CD14-positive monocyte (primary cell): ENCODE data around the gene TGM4. TPM values are rescaled to one million over a fixed set of nuclear protein-coding genes. Genes with fewer than 3 reads are reported as not detected.

Source experiments
- DNase-seq, 3 donors: peaks; one replicate each; pipeline ENCODE4 v3.0.0-alpha.2; 2011 to 2022
- H2AFZ ChIP-seq: 2 replicates; pipeline ENCODE4 v1.6.0; 2012; ENCODE audit warnings: mild to moderate bottlenecking, low read depth, low read length, inconsistent platforms; ENCODE audit not compliant: insufficient read depth, poor library complexity, severe bottlenecking
- H3K27ac ChIP-seq, 2 donors: 1 replicate in 1 of 2; 2 replicates in 1 of 2; pipeline ENCODE4 v1.5.1; 2012 to 2013; ENCODE audit warnings: low read length in 2 of 2, control low read depth in 1 of 2, inconsistent platforms in 1 of 2, low read depth in 1 of 2, mild to moderate bottlenecking in 1 of 2
- H3K27me3 ChIP-seq, 2 donors: one replicate each; pipeline versions ENCODE4 v1.6.0 to v1.6.1; 2011 to 2013; ENCODE audit warnings: low read length in 2 of 2; ENCODE audit not compliant: control insufficient read depth in 2 of 2, insufficient read depth in 2 of 2
- H3K36me3 ChIP-seq, 2 donors: replicated peaks in 1 of 2; 1 replicate in 1 of 2; 2 replicates in 1 of 2; pipeline versions ENCODE4 v1.5.1 to v1.6.1; 2012 to 2013; ENCODE audit warnings: low read length in 2 of 2, control low read depth in 1 of 2, inconsistent platforms in 1 of 2, mild to moderate bottlenecking in 1 of 2; ENCODE audit not compliant: insufficient read depth in 2 of 2, control insufficient read depth in 1 of 2
- H3K4me1 ChIP-seq, 2 donors: 1 replicate in 1 of 2; 2 replicates in 1 of 2; pipeline versions ENCODE4 v1.5.1 to v1.6.1; 2012 to 2013; ENCODE audit warnings: low read length in 2 of 2, control low read depth in 1 of 2, inconsistent platforms in 1 of 2, mild to moderate bottlenecking in 1 of 2, moderate library complexity in 1 of 2; ENCODE audit not compliant: insufficient read depth in 2 of 2, control insufficient read depth in 1 of 2
- H3K4me2 ChIP-seq: replicated peaks from 2 replicates; pipeline ENCODE3; 2012; ENCODE audit warnings: low read length, moderate library complexity, mild to moderate bottlenecking; ENCODE audit not compliant: poor library complexity, severe bottlenecking; ENCODE audit errors: extremely low read depth
- H3K4me3 ChIP-seq, 3 experiments: fragments of 200-600 bp in 1 of 3; sonication (generic) in 1 of 3; replicated peaks in 1 of 3; 1 replicate in 2 of 3; 2 replicates in 1 of 3; pipeline ENCODE4 v1.5.1; 2011 to 2013; ENCODE audit warnings: low read length in 3 of 3, mild to moderate bottlenecking in 3 of 3, control low read depth in 2 of 3, low read depth in 2 of 3, inconsistent platforms in 1 of 3, moderate library complexity in 1 of 3
- H3K79me2 ChIP-seq: 2 replicates; pipeline ENCODE4 v1.6.0; 2012; ENCODE audit warnings: mild to moderate bottlenecking, control low read depth, inconsistent platforms, low read length, moderate library complexity; ENCODE audit not compliant: insufficient read depth
- H3K9ac ChIP-seq: 2 replicates; pipeline ENCODE4 v1.6.0; 2017; ENCODE audit warnings: low read length, mild to moderate bottlenecking; ENCODE audit not compliant: insufficient read depth, poor library complexity, severe bottlenecking
- H3K9me3 ChIP-seq, 2 donors: replicated peaks in 1 of 2; 1 replicate in 1 of 2; 2 replicates in 1 of 2; pipeline versions ENCODE4 v1.5.1 to v1.6.1; 2012 to 2013; ENCODE audit warnings: low read length in 2 of 2, control low read depth in 1 of 2; ENCODE audit not compliant: control insufficient read depth in 1 of 2, insufficient read depth in 1 of 2
- H4K20me1 ChIP-seq: 2 replicates; pipeline ENCODE4 v1.6.0; 2012; ENCODE audit warnings: mild to moderate bottlenecking, low read length, control low read depth, moderate library complexity; ENCODE audit not compliant: insufficient read depth
- H3K27ac Mint-ChIP-seq, 7 donors: one replicate each; pipeline ENCODE4 v1.8.0; 2020; ENCODE audit warnings: mild to moderate bottlenecking in 7 of 7, mixed read lengths in 7 of 7, moderate library complexity in 6 of 7, inconsistent platforms in 2 of 7
- H3K27me3 Mint-ChIP-seq, 3 donors: one replicate each; pipeline ENCODE4 v1.8.0; 2021 to 2022; ENCODE audit warnings: low read depth in 3 of 3, mild to moderate bottlenecking in 3 of 3, mixed read lengths in 3 of 3, moderate library complexity in 3 of 3, inconsistent platforms in 1 of 3
- H3K36me3 Mint-ChIP-seq, 2 donors: one replicate each; pipeline ENCODE4 v1.8.0; 2020; ENCODE audit warnings: mixed read lengths in 2 of 2, inconsistent platforms in 1 of 2, mild to moderate bottlenecking in 1 of 2
- H3K4me1 Mint-ChIP-seq: one replicate; pipeline ENCODE4 v1.8.0; 2020; ENCODE audit warnings: mild to moderate bottlenecking, mixed read lengths
- H3K4me3 Mint-ChIP-seq, 2 donors: one replicate each; pipeline ENCODE4 v1.8.0; 2020; ENCODE audit warnings: mild to moderate bottlenecking in 2 of 2, mixed read lengths in 2 of 2, moderate library complexity in 1 of 2
- H3K9me3 Mint-ChIP-seq, 7 donors: one replicate each; pipeline ENCODE4 v1.8.0; 2020 to 2022; ENCODE audit warnings: mixed read lengths in 7 of 7, mild to moderate bottlenecking in 6 of 7, moderate library complexity in 6 of 7, inconsistent platforms in 2 of 7
- CTCF ChIP-seq: fragments of 200-600 bp; IDR thresholded peaks from one replicate; pipeline ENCODE4 v1.8.0; 2022; ENCODE audit warnings: antibody characterized with exemption, mild to moderate bottlenecking
- WGBS: methylation state at CpG from one replicate; pipeline ENCODE4 v1.1.5; 2013; ENCODE audit warnings: missing lambda C conversion rate; ENCODE audit not compliant: insufficient coverage; 5-methylcytosine and 5-hydroxymethylcytosine counted together
- intact Hi-C, 2 donors: fragments of 100-400 bp; cut with micrococcal nuclease; formaldehyde crosslinking; loops; one replicate each; pipeline versions ENCODE4 v1.15.0 to v1.15.1; 2023
- polyA plus RNA-seq, 3 donors: library from polyadenylated mRNA; depleted of rRNA in 1 of 3; unstranded in 2 of 3; stranded (reverse) in 1 of 3; fragments of 300-500 nt in 2 of 3; fragments of >200 nt in 1 of 3; fragmentation: Illumina TruSeq in 2 of 3; gene quantifications; 1 replicate in 2 of 3; 2 replicates in 1 of 3; pipeline ENCODE4 v1.2.3, GENCODE V29; 2012 to 2021

The TGM4 gene
- polyA plus RNA-seq, 3 donors: 0.04 TPM; not detected in 2

GRCh38 chr3:44924457-44925084, 50.2 kb downstream of the TGM4 start:
- H3K9ac ChIP-seq: no peak overlapping the region
- TF ChIP-seq CTCF: no peak
- no peaks in the 10 kb centered on the region for H3K27me3 ChIP-seq
- peaks cover 70 to 98% of the 10 kb centered on the region in 2 donors for H3K36me3 ChIP-seq
- H3K4me2 ChIP-seq: no peak overlapping the region
- no peak overlapping the region for H3K27ac ChIP-seq
- 92% methylated on average over 5 of the region's 5 CpGs for WGBS
- Mint-ChIP-seq H3K9me3 (no peaks in the 10 kb centered on the region), H3K27ac (peak overlapping the region in 1 of 7 donors; percentile 9), H3K4me3 (no peak overlapping the region), H3K4me1 (no peaks in the 10 kb centered on the region), H3K36me3 (peaks cover 83 to 93% of the 10 kb centered on the region in 2 donors), H3K27me3 (peaks cover 0 to 2% (median 0%) of the 10 kb centered on the region in 3 donors)
- intact Hi-C loops: no loop called here
- H3K9me3 ChIP-seq: no peaks in the 10 kb centered on the region
- H4K20me1 ChIP-seq: no peaks in the 10 kb centered on the region
- no peak overlapping the region for H2AFZ ChIP-seq
- H3K4me1 ChIP-seq: no peaks in the 10 kb centered on the region
- no peak overlapping the region for H3K4me3 ChIP-seq
- DNase-seq: no peak
- no peaks in the 10 kb centered on the region for H3K79me2 ChIP-seq

GRCh38 chr3:44926172-44926571, 51.8 kb downstream of the TGM4 start:
- Mint-ChIP-seq H3K4me3 (no peak overlapping the region), H3K27ac (peak overlapping the region in 1 of 7 donors; percentile 81), H3K9me3 (no peaks in the 10 kb centered on the region), H3K4me1 (no peaks in the 10 kb centered on the region), H3K27me3 (peaks cover 0 to 2% (median 0%) of the 10 kb centered on the region in 3 donors), H3K36me3 (peaks cover 86 to 95% of the 10 kb centered on the region in 2 donors)
- Histone ChIP-seq H3K36me3 (peaks cover 76 to 98% of the 10 kb centered on the region in 2 donors), H3K79me2 (no peaks in the 10 kb centered on the region), H3K27ac (no peak overlapping the region), H2AFZ (no peak overlapping the region), H3K9ac (no peak overlapping the region), H4K20me1 (no peaks in the 10 kb centered on the region), H3K4me2 (no peak overlapping the region), H3K4me3 (no peak overlapping the region), H3K4me1 (no peaks in the 10 kb centered on the region), H3K27me3 (no peaks in the 10 kb centered on the region), H3K9me3 (no peaks in the 10 kb centered on the region)
- no peak for TF ChIP-seq CTCF
- 100% methylated on average over 3 of the region's 10 CpGs for WGBS
- intact Hi-C loops: no loop called here
- no peak for DNase-seq
